GM18519 (cell line): Measurements from ENCODE around the gene ST6GAL2.

Source experiments
- ATAC-seq: cut with Tn5 transposase; IDR thresholded peaks from one replicate; pipeline ENCODE4 v1.9.1; 2021; ENCODE audit warnings: mild to moderate bottlenecking, moderate library complexity; ENCODE audit not compliant: unreplicated experiment, low FRiP score

Gene ST6GAL2

DNA sequence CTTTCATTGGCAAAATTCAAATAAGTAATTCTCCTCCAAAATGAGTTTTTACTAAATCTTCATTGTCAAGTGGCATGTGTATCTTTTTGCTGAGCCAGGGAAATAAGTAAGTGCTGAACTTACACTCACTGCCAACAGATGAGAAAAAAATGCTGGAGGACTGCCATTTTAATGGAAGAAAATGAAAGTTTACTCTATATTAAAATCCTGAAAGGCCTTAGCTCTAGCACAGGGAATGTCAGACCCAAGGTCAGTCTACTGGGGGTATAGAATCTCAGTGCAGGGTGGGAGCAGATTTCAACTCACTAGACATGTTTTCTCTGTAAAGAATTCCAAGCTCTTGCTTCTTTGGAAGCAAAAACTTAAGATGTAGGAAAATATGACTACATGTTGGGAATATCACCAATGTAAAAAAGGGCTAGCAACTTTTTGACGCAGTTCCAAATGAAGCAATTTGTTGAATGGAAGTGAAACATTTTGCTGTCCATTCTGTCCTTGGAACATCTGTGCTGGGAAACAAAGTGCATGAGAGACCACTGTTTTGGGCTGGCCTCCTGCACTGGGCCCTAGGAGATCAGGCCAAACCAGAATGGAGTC, 127.0 kb downstream of the ST6GAL2 start:
- no peak for ATAC-seq
